ENCODE measurements around the gene NCEH1.

NCEH1 gene

GRCh38 chr3:172617976-172618375 is 92.9 kb downstream of the NCEH1 start:
- DNase-seq: no peak
- intact Hi-C loops (cut with DNase I): no loop called here

DNA sequence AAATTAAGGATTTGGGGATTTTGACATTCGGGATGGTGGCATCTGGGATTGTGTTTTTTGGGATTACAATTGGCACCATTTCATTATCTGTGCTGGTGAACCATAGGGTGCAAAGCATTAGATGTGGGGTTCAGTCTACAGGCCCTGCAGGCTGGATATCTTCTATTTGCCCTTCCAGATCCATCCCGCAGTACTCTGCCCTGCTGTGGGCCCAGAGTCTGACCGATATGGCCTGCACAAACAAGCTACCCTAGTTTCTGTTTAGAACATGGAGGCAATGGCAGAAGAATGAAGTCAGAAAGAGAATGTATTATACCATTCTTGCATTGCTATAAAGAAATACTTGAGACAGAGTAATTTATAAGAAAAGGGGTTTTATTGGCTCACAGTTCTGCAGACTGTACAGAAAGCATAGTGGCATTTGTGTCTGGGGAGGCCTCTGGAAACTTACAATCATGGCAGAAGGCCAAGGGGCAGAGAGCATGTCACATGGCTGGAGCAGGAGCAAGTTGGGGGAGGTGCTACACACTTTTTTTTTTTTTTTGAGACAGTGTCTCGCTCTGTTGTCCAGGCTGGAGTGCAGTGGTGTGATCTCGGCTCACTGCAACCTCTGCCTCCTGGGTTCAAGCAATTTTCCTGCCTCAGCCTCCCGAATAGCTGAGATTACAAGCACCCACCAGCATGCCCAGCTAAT is 93.7 kb downstream of the NCEH1 start:
- intact Hi-C loops (cut with DNase I): no loop called here
- DNase-seq: no peak

DNA sequence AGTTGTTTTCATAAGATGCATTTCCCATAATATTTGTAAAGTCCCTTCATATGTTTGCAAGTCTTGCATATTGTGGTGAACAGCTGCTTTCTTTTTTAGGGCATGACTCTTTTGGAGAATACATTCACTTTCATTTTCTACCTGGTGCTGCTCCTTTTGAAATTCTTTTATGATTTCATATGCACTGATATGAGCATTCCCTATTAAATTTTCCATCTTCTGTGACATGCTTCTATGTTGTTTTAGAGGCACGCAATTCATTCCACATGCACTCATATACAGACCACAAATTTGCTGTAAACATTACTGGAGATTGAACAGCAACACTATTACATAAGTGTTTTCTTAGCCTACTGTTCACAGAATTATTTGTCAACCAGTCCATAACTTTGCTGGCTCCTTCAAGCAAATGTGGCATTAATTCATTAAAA is 94.8 kb downstream of the NCEH1 start:
- no peak for DNase-seq
- intact Hi-C loops (cut with DNase I): no loop called here

- intact Hi-C loops (cut with DNase I): no loop called here
- no peak for DNase-seq
Measured at GRCh38 chr3:172615296-172615695, 95.6 kb downstream of the NCEH1 start.

DNA sequence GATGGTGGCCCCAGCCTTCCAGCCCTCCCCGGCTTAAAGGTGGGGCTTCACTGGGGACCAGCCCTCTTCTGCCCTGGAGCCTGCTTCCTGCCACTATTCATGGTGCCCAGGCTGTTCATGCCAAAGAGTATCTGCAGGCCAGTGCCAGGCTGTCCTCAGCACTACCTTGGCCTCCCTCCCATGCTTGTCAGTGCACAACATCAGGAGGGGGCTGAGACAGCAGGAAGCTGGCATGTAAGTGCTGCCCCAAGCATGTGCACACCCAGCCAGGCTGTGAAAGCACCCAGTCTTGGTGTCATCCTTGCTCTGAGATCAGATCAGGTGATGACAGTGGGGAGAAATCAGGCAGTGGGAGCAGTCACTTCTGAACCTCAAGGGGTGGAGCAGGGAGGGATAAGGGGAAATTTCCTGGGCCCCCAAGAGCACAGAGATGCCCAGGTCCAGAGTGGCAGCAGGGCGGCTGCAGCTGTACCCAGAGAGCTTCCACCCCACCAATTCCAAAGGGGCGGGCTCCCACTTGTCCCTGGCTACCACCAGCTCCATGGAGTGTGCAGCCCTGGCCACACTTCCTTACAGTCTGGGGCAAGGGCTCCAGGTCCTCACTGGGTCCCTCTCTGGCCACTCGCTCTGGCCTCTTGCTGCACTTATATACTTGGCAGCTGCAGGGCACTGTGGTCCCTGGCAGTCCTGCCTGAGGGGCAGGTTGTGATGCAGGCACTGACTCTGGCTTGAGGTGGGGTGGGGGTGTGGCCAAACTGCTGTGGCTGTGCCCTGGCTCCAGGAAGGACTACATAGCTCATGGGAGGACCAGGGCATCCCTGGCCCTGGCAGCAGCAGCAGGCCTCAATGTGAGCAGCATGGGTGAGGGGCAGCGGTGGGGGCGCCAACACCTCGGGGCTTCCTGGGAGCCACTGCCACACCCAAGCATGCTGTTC is 96.3 kb downstream of the NCEH1 start:
- DNase-seq: no peak
- intact Hi-C loops (cut with DNase I): no loop called here

GRCh38 chr3:172613845-172614244 is 97.0 kb downstream of the NCEH1 start:
- no peak for DNase-seq
- intact Hi-C loops (cut with DNase I): no loop called here

GRCh38 chr3:172612871-172613678 is 97.8 kb downstream of the NCEH1 start:
- intact Hi-C loops (cut with DNase I): no loop called here
- no peak for DNase-seq

- intact Hi-C loops (cut with DNase I): no loop called here
- DNase-seq: no peak
Measured at GRCh38 chr3:172609750-172610149, 101.1 kb downstream of the NCEH1 start.

DNA sequence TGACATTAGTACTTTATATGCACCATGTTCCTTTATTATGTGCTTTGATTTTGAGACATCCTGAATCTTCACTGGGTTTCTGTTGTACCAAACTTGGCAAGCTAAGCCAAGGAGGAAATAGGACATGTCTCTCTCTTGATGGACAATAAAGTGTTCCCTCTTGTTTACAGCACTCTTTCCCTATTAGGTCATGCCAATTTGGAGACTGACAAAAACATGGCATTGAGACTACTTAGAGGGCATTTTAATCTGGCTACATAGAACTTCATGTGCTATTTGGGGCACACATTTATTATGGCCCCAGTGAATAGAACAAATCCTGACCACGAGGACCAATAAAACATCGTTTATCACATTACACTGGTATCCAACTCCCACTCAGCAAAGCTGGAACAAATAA is 102.3 kb downstream of the NCEH1 start:
- intact Hi-C loops (cut with DNase I): no loop called here
- no peak for DNase-seq

DNA sequence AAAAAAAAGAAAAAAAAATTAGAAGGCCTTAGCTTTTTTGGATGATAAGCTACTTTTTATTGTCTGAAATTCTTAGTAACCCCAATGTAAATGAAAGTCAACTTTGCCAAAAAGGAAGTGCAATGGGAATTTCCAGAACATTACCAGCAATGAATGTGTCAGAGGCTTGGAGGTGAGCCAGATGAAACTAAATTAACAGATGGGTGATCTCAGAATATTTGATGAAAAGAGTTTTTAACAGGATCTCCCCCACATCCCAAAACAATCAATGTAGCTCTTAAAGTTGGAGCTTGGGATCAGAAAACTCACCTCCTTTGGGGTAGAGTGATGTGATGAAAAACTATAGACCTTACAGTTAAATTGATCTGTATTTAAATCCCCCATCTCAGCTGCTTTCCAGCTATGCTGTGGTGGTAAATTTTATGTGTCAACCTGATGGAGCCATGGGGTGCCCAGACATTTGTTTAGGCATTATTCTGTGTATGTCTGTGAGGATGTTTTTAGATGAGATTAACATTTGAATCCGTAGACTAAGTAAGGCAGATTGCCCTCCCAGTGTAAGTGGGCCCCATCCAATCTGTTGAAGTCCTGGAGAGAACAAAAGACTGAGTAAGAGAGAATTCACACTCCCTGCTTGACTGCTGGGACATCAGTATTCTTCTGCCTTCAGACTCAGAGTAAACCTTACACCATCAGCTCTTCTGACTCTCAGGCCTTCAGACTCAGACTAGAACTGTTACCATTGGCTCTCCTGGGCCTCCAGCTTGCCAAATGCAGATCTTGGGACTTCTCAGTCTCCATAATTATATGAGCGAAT is 103.4 kb downstream of the NCEH1 start:
- no peak for DNase-seq
- intact Hi-C loops (cut with DNase I): no loop called here

DNA sequence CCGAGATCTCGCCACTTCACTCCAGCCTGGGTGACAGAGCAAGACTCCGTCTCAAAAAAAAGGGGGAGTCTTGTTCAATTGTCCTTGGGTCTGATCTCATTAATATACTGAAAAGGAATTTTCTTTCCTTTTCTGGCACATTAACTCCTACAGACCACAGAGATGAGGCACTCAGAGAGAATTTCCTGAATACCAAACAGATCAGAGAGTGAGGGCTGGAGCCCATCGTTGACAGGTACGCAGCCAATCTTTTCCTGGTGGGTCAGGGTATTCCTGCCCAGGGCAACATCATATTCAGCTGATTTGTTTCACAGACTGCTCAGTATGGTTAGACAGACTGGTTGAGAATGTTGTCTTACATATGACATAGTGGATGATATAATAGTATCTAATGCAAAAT is 104.8 kb downstream of the NCEH1 start:
- intact Hi-C loops (cut with DNase I): no loop called here

GRCh38 chr3:172604895-172605646 is 105.8 kb downstream of the NCEH1 start:
- intact Hi-C loops (cut with DNase I): no loop called here
- no peak for DNase-seq

More for the DNA sequence above, 104.8 kb downstream of the NCEH1 start:
- no peak for DNase-seq

DNA sequence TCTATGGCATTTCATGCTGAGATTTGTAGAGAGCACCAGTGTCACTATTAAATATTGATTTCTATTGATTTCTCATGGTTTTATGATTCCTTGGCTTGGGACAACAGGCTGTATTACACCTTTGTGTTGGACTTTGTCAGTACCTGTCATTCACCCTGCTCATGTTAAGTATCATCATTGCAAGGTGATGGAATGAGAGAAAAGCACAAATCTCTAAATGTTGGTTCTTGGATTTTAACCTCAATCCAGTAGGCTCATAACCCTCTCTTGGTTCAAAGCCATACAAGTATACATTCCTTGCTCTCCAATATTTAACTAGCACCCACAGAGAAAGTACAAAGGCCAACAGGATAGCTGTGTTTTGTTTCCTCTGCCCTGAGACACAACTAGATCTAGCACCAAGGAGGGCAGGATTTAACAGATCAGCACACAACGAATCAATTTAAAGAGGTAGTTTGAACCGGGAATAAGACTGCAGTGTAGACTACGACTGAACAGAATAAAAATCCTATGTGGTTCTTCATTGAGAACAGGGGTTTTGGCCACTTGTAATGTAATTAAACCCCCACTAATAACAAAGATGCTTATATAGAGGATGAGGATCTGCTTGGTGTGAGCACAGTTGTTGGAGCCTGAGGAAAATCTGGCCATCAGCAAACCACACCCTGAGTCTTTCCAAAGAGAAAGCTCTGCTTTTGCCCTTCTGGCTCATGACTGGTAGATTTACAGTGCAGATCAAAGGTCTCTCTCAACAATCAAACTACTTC is 109.6 kb downstream of the NCEH1 start:
- intact Hi-C loops (cut with DNase I): no loop called here
- DNase-seq: no peak

DNA sequence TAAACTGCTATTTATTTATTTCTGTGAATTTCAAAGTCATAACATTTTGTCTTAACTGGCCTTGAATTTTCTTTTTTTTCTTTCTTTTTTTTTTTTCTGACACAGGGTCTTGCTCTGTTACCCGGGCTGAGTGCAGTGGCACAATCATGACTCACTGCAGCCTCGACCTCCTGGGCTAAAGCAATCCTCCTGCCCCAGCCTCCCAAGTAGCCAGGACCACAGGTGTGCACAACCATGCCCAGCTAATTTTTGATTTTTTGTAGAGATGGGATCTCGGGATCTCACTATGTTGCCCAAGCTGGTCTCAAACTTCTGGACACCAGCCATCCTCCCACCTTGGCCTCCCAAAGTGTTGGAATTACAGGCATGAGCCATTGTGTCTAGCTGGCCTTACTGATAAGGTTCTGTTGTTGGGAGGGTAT is 110.2 kb downstream of the NCEH1 start:
- no peak for DNase-seq
- intact Hi-C loops (cut with DNase I): no loop called here

- intact Hi-C loops (cut with DNase I): loop anchor here (5.0 kb wide), 1 partner anchor 107 kb away; no protein-coding TSS in a partner anchor
- DNase-seq: no peak
Measured at GRCh38 chr3:172598904-172599303, 112.0 kb downstream of the NCEH1 start.

DNA sequence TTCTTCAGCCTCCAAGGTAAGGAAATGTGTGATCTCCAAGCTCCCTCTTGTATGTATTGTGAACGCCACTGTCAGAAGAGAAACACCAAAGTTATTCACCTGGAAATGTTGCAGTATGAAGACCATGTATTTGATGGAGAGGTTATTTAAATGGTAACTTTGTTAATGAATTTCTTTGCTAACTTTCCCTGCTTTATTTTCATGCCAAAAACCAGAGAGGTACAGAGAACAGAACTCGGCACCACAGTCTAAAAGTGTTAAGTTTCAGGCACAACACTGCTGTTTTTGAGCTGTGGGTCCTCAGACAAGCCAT is 114.5 kb downstream of the NCEH1 start:
- intact Hi-C loops (cut with DNase I): loop anchor here (5.0 kb wide), 1 partner anchor 104 kb away; no protein-coding TSS in a partner anchor
- no peak for DNase-seq

GRCh38 chr3:172595664-172596393 is 115.0 kb downstream of the NCEH1 start:
- intact Hi-C loops (cut with DNase I): loop anchor here (5.0 kb wide), 1 partner anchor 104 kb away; no protein-coding TSS in a partner anchor
- DNase-seq: no peak
